ENCODE results near the gene XXYLT1.

XXYLT1 gene

GRCh38 chr3:195038161-195038560, 232.8 kb downstream of the XXYLT1 start:
- DNase-seq = no peak

- peak; percentile 3 for DNase-seq
Measured at GRCh38 chr3:195037586-195037985, 233.4 kb downstream of the XXYLT1 start.

- no peak for DNase-seq
Measured at GRCh38 chr3:195036974-195037373, 234.0 kb downstream of the XXYLT1 start.

GRCh38 chr3:195036574-195036973, 234.4 kb downstream of the XXYLT1 start:
- DNase-seq = peak; percentile 18

DNA sequence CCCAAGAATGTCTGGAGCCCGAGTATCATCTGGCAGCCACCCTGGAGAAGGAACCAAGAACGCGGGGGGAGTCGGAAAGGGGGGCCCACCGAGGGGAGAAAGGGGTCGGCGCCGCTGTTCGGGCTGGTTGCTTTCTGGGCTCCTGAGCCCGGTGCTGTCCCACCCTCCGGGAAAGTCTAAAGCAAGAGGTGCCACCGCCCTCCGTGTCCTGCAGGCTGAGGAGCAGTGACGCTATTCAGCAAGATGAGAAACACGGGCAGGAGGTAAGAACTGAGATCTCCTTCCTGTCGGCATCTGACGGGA, 234.8 kb downstream of the XXYLT1 start:
- DNase-seq = no peak

GRCh38 chr3:195035345-195036202, 235.4 kb downstream of the XXYLT1 start:
- peak; percentile 32 for DNase-seq

- DNase-seq = peak; percentile 36
Measured at GRCh38 chr3:195034541-195034940, 236.4 kb downstream of the XXYLT1 start.

DNA sequence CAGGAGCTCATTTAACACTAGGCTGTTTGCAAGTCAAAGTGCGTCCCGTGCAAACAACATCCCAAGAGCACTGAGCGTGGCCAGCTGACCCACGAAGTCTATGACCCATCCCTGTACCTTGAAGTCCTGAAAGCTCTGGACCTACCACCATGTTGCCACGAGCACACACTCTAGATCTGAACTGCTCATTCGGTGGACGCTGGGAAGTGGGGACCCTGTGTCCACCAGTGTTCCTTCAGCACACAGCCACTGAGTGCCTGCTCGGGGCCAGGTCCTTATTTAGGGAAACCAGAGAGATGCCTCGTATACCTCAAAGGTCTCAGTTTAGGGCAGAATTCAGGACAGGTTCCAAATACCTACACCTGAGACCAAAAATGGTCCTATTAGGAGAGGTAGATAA, 236.9 kb downstream of the XXYLT1 start:
- peak; percentile 35 for DNase-seq

- peak; percentile 34 for DNase-seq
Measured at GRCh38 chr3:195033531-195034091, 237.3 kb downstream of the XXYLT1 start.

DNA sequence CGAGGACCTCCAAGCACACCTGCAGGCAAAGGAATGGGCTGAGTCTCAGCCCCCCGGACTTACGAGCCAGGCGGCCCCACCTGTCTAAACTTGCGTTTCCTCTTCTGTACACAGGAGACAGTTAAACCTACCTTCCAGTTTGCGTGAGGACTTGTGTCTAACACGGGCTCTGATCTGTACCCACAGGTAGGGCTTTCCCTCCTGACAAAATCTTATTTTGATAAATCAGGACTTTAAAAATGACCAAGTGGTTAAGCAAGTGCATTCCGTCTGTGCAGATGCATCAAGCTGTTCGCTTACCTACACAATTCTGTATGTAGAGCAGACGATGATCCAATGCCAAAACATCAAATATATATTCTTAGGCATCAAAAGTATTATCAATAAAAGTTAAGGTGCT, 238.0 kb downstream of the XXYLT1 start:
- peak; percentile 24 for DNase-seq

DNA sequence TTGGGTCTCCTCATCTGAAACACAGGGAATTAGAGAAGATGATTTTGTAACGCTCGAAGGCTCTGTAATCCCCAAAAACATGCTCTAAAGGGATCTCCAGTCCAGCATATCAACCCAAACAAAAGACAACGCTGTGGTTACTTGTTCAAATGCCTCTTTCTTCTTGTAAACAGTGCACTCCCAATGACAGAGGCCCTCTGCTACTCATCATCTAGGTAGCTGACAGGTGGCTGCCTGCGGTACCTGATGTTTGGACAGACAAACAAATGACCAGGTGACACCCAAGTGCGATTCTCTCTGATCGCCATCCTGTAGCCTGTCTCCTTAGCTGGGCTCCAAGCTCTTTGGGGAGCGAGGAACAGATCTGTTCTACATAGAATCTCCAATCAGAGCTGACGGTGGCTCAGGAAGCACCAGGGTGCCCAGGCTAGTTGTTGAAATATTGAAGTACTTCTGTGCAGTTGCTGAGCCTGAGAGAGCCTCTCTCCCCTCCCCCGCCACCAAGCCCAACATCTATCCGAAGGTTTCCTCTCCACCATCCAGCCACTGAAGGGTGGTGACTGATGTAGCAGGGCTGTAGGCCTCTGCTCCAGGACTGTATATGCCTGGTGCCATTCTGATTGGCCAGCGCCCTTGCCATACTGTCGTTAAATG, 238.7 kb downstream of the XXYLT1 start:
- DNase-seq = peak; percentile 32

GRCh38 chr3:195031574-195032003, 239.4 kb downstream of the XXYLT1 start:
- DNase-seq = peak; percentile 34

DNA sequence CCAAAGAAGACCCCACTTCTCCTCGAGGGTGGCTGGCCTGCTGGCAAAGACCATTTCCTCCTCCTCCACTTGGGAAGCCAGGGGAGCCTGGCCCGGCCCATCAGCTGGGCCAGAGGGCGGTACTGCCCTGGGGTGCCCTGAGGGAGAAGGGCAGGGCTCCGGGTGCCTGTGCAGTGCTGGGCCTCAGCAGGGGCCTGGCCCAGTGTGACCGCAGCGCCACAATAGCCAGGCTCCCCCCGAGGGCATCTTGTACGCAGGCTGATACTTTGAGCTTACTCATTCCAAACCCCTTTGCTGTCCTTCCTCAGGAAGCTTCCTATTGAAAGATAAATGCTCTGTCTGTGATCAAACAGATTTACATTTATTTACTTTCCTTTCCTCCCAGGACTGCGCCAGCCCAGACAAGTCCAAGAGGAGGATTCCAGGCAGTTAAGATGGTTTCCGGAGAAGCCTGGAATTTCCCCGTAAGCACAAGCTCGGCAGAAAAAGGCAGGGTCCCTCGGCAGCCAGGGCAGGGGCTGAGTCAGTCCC, 240.1 kb downstream of the XXYLT1 start:
- DNase-seq = peak; percentile 34

DNA sequence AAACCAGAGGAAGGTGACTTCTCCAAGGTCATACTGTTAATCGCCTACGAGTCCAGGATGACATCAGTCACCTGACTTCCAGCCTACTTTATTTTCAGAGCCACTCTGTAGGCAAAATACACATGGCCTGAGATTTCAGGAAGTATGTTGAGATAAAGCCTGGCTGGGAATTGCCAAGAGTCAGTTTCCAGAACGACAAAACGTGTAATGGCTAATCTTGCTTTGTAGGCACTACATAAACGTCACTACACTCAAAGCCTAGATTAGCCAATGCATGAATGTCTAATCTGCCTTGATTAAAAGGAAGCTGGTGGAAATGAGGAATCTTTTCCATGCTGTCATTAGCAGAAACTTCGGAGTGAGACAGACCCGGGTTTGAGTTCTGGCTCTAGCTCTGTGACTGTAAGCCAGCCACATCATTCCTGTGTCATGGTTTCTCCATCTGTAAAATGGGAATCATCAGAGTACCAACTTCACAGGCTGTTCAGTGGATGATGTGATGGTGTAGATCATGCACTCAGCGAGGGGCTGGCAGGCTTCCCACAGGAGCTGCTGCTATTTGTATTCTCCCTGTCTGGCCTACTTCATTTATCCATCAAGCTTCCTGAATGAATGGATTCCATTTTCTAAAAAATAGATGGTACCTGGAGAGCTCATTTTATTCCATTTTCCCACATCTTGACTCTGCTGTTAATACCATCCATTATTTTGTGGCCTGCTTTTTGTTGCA, 241.9 kb downstream of the XXYLT1 start:
- DNase-seq = peak; percentile 19

DNA sequence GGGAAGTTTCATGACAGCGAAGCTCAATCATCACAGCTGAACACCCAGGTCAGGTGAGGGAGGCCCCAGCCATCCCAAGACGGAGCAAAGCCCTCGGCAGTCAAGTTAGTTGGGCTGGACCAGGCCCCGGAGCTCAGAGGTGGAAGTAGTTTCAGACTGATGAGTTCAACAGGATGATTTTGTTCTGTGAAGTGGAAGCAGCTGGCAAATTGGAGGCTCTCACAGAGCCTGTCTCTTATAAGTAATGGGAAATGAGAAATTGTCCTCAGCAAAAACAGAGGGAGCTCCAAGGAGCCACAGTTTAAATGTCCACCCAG, 245.1 kb downstream of the XXYLT1 start:
- no peak for DNase-seq

GRCh38 chr3:195025056-195025883, 245.7 kb downstream of the XXYLT1 start:
- DNase-seq = no peak

GRCh38 chr3:195023989-195024388, 247.0 kb downstream of the XXYLT1 start:
- DNase-seq = no peak

DNA sequence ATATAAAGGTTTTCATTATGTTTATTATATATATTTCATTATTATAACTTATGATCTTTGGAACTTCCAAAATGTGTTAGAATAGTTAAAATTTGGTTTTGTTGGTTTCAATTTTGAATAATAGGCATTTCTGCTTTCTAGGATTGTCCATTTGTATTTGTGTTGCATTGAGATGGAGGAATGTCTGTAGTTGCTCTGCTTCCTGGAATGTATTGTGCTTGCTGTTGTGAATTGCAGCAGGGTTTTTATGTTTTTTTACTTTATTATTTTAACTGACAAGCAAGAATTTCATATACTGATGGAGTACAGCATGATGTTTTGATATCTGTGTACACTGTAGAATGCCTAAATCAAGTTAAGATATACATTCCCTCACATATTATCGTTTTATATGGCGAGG, 247.4 kb downstream of the XXYLT1 start:
- DNase-seq = no peak

DNA sequence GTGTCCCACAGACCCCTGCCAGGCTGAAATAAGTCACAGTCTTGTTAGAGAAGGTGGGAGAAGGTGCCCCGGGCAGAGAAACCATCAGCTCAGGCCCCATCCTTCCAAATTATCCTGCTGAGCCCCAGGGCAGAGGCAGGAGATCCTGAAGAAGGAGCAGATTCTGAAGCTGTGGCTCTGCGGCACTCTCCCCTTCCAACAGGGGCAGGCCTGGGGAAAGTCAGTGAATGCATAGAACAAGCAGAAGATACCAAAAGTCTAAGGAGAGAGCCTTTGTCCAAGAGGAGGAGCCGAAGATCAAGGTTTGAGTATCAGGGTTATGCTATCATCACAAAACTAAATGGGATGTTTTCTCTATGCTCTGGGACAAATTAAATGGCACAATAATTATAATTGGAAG, 249.3 kb downstream of the XXYLT1 start:
- no peak for DNase-seq

DNA sequence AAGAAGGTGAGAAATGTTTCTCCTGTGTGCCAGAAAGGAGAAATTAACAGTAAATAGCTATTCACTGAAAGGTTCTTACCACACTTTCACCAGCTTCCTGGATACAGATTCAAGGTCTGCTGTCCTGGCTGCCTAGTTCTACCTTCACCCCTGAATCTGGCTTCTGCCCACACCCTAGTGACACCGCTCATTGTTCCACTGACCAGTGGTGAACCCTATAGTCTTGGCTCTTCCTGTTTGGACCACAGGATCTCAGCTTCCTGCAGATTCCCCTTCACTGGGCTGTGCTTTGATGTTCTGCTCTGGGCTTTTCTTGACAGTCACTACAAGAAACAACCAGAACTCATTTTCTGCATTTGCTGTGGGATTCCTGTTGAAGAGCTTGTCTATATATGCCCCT, 250.0 kb downstream of the XXYLT1 start:
- no peak for DNase-seq

DNA sequence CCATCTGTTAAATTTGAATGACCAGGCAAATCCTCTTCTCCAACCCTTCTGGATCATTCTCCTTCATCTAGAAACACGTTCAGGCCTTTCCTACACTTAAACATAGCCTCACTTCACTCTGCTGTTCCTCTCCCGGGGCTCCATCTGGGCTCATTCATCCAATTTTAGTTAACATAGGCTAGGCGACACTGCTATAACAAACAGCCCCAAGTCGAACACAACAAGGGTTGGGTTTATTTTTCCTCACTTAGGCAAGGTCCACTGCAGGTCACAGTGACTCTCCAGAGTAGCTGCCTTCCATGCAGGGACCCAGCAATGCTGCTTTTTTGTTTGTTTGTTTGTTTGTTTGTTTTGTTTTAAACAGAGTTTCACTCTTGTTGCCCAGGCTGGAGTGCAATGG, 250.8 kb downstream of the XXYLT1 start:
- no peak for DNase-seq

- no peak for DNase-seq
Measured at GRCh38 chr3:195019335-195019734, 251.6 kb downstream of the XXYLT1 start.
